Colonic mucosa (tissue), 4 donors: Measurements from ENCODE around the gene C6. TPM values are rescaled to one million over a fixed set of nuclear protein-coding genes. Genes with fewer than 3 reads are reported as not detected.
"Not testable (repeated sequence)": the region's sequence is repeated elsewhere in the genome, so short reads cannot be mapped to it uniquely, and the experiment has no call there.

Experiments used
- DNase-seq: peaks from one replicate; pipeline ENCODE4 v3.0.0-alpha.2; 2020
- H3K27ac ChIP-seq: fragments of 200-600 bp; one replicate; pipeline ENCODE4 v1.8.0; 2021
- H3K27me3 ChIP-seq: fragments of 200-600 bp; one replicate; pipeline ENCODE4 v1.8.0; 2021
- H3K36me3 ChIP-seq: fragments of 200-600 bp; one replicate; pipeline ENCODE4 v1.8.0; 2021
- H3K4me1 ChIP-seq: fragments of 200-600 bp; one replicate; pipeline ENCODE4 v1.8.0; 2021; ENCODE audit warnings: mild to moderate bottlenecking
- H3K4me3 ChIP-seq: fragments of 200-600 bp; one replicate; pipeline ENCODE4 v1.8.0; 2021
- H3K9ac ChIP-seq, 2 donors: one replicate each; pipeline ENCODE4 v1.7.0; 2013; ENCODE audit warnings: control low read depth in 2 of 2, low read depth in 2 of 2, low read length in 2 of 2
- H3K9me3 ChIP-seq: fragments of 200-600 bp; one replicate; pipeline ENCODE4 v1.8.0; 2021
- CTCF ChIP-seq: fragments of 200-600 bp; IDR thresholded peaks from one replicate; pipeline ENCODE4 v1.8.0; 2022; ENCODE audit warnings: antibody characterized with exemption, mild to moderate bottlenecking
- intact Hi-C: fragments of 100-400 bp; cut with DNase I; formaldehyde crosslinking; loops from one replicate; pipeline ENCODE4 v1.14.1; 2022
- total RNA-seq, 2 donors: library from RNA; stranded (reverse); fragmentation: NEBNext Ultra II Directional in 1 of 2; extraction: Animal tissue kit (Norgen Biotek cat#: 25700) in 1 of 2; gene quantifications; one replicate each; pipeline ENCODE4 v1.2.1, GENCODE V29; 2021
- donor health status: healthy.
- donor health status: DM: no; HTN: no; CAD: no.
- donor health status: DM: no; HTN: no; CAD: no.

C6 gene
- total RNA-seq, 2 donors from 2014 or later, result 1.1 to 1.4 TPM

GRCh38 chr5:41191249-41191648 is 22.1 kb downstream of the C6 start:
- Histone ChIP-seq H3K4me1 (no peaks in the 10 kb centered on the region), H3K9ac (no peak overlapping the region), H3K9me3 (no peaks in the 10 kb centered on the region), H3K4me3 (no peak overlapping the region), H3K27me3 (no peaks in the 10 kb centered on the region), H3K27ac (no peak overlapping the region), H3K36me3 (no peaks in the 10 kb centered on the region)
- intact Hi-C loops, result no loop called here
- TF ChIP-seq CTCF, result no peak
- no peak for DNase-seq

GRCh38 chr5:41186143-41186542 is 27.2 kb downstream of the C6 start:
- Histone ChIP-seq H3K9ac (no peak overlapping the region), H3K4me3 (no peak overlapping the region), H3K27ac (no peak overlapping the region), H3K36me3 (no peaks in the 10 kb centered on the region), H3K9me3 (no peaks in the 10 kb centered on the region), H3K27me3 (no peaks in the 10 kb centered on the region), H3K4me1 (no peaks in the 10 kb centered on the region)
- TF ChIP-seq CTCF, result no peak
- intact Hi-C loops, result no loop called here
- DNase-seq, result no peak

- H3K9me3 ChIP-seq, intact Hi-C loops, H3K4me1 ChIP-seq, H3K27me3 ChIP-seq, DNase-seq, H3K36me3 ChIP-seq, H3K4me3 ChIP-seq, H3K9ac ChIP-seq: not testable (repeated sequence)
- peak overlapping the region; percentile 78 for H3K27ac ChIP-seq
Observed at GRCh38 chr5:41183331-41183730, 30.0 kb downstream of the C6 start.

- H3K9me3 ChIP-seq, result no peaks in the 10 kb centered on the region
- no peak overlapping the region for H3K4me3 ChIP-seq
- H3K27me3 ChIP-seq, result no peaks in the 10 kb centered on the region
- peak overlapping the region; percentile 78 for H3K27ac ChIP-seq
- intact Hi-C loops, result no loop called here
- H3K9ac ChIP-seq, result no peak overlapping the region
- TF ChIP-seq CTCF, result no peak
- no peak for DNase-seq
- no peaks in the 10 kb centered on the region for H3K36me3 ChIP-seq
- no peaks in the 10 kb centered on the region for H3K4me1 ChIP-seq
Observed at GRCh38 chr5:41182666-41183065, 30.7 kb downstream of the C6 start.

GRCh38 chr5:41181691-41182564 is 31.4 kb downstream of the C6 start:
- no peak overlapping the region for H3K4me3 ChIP-seq
- H3K9me3 ChIP-seq, result no peaks in the 10 kb centered on the region
- no peak overlapping the region for H3K9ac ChIP-seq
- no peaks in the 10 kb centered on the region for H3K4me1 ChIP-seq
- intact Hi-C loops, result no loop called here
- H3K36me3 ChIP-seq, result no peaks in the 10 kb centered on the region
- no peak for DNase-seq
- no peaks in the 10 kb centered on the region for H3K27me3 ChIP-seq
- no peak for TF ChIP-seq CTCF
- H3K27ac ChIP-seq, result peak overlapping the region; percentile 78

- intact Hi-C loops, result no loop called here
- no peak overlapping the region for H3K9ac ChIP-seq
- DNase-seq, result no peak
Observed at GRCh38 chr5:41176952-41177351, 36.4 kb downstream of the C6 start.

More at GRCh38 chr5:41176952-41177351, 36.4 kb downstream of the C6 start:
- H3K27ac ChIP-seq, result no peak overlapping the region
- no peaks in the 10 kb centered on the region for H3K27me3 ChIP-seq
- H3K36me3 ChIP-seq, result no peaks in the 10 kb centered on the region
- no peaks in the 10 kb centered on the region for H3K4me1 ChIP-seq
- no peak overlapping the region for H3K4me3 ChIP-seq
- no peaks in the 10 kb centered on the region for H3K9me3 ChIP-seq
- no peak for TF ChIP-seq CTCF
